ENCODE data around the gene DMRT2. TPM values are rescaled to one million over a fixed set of nuclear protein-coding genes. Genes with fewer than 3 reads are reported as not detected.

Gene DMRT2
- total RNA-seq, 1 experiment from 2014 or later = not detected

- no peak for DNase-seq
- H3K4me1 ChIP-seq (replicated peaks; ENCODE audit: insufficient read depth) = no peaks in the 10 kb centered on the region
- H4K20me1 ChIP-seq (ENCODE audit: insufficient read depth) = no peaks in the 10 kb centered on the region
- CTCF ChIA-PET = no interaction called here
- H3K79me2 ChIP-seq (ENCODE audit: low read depth) = no peaks in the 10 kb centered on the region
- H3K27ac ChIP-seq = no peak overlapping the region
- TF ChIP-seq EZH2 (IDR thresholded peaks at IDR 0.05; ENCODE audit: low read depth) = no peak
- TF ChIP-seq, protein P1, sequence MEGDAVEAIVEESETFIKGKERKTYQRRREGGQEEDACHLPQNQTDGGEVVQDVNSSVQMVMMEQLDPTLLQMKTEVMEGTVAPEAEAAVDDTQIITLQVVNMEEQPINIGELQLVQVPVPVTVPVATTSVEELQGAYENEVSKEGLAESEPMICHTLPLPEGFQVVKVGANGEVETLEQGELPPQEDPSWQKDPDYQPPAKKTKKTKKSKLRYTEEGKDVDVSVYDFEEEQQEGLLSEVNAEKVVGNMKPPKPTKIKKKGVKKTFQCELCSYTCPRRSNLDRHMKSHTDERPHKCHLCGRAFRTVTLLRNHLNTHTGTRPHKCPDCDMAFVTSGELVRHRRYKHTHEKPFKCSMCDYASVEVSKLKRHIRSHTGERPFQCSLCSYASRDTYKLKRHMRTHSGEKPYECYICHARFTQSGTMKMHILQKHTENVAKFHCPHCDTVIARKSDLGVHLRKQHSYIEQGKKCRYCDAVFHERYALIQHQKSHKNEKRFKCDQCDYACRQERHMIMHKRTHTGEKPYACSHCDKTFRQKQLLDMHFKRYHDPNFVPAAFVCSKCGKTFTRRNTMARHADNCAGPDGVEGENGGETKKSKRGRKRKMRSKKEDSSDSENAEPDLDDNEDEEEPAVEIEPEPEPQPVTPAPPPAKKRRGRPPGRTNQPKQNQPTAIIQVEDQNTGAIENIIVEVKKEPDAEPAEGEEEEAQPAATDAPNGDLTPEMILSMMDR (conservative IDR thresholded peaks at IDR 0.05) = no peak
- no TSS peak for BruUV-seq (replicated peaks)
- H3K9me3 ChIP-seq (ENCODE audit: insufficient read depth, low read depth) = no peaks in the 10 kb centered on the region
- H3K4me3 ChIP-seq = no peak overlapping the region
- H2AFZ ChIP-seq = no peak overlapping the region
- H3F3A ChIP-seq (ENCODE audit: insufficient read depth, low read depth) = no peaks in the 10 kb centered on the region
- no peak overlapping the region for H3K4me2 ChIP-seq
- H3K36me3 ChIP-seq (ENCODE audit: low read depth) = no peaks in the 10 kb centered on the region
- intact Hi-C loops (cut with micrococcal nuclease; ENCODE audit: unreplicated experiment) = no loop called here
- H3K27me3 ChIP-seq (ENCODE audit: insufficient read depth, low read depth) = no peaks in the 10 kb centered on the region
- POLR2A ChIA-PET (ENCODE audit: unreplicated experiment) = no interaction called here
- H3K9me2 ChIP-seq (ENCODE audit: insufficient read depth) = no peaks in the 10 kb centered on the region
Measured at GRCh38 chr9:1052365-1053281, 2.5 kb downstream of the DMRT2 start.

- TF ChIP-seq, protein P1 (conservative IDR thresholded peaks at IDR 0.05) = no peak
- TF ChIP-seq EZH2 (IDR thresholded peaks at IDR 0.05; ENCODE audit: low read depth) = no peak
- no peak for DNase-seq
- no peaks in the 10 kb centered on the region for H3K79me2 ChIP-seq (ENCODE audit: low read depth)
- no peaks in the 10 kb centered on the region for H3K36me3 ChIP-seq (ENCODE audit: low read depth)
- CTCF ChIA-PET = no interaction called here
- H3K27ac ChIP-seq = no peak overlapping the region
- H3K9me3 ChIP-seq (ENCODE audit: insufficient read depth, low read depth) = no peaks in the 10 kb centered on the region
- no peak overlapping the region for H2AFZ ChIP-seq
- H3K4me3 ChIP-seq = no peak overlapping the region
- POLR2A ChIA-PET (ENCODE audit: unreplicated experiment) = no interaction called here
- H3K4me2 ChIP-seq = no peak overlapping the region
- intact Hi-C loops (cut with micrococcal nuclease; ENCODE audit: unreplicated experiment) = no loop called here
- no peaks in the 10 kb centered on the region for H3F3A ChIP-seq (ENCODE audit: insufficient read depth, low read depth)
- H3K4me1 ChIP-seq (replicated peaks; ENCODE audit: insufficient read depth) = no peaks in the 10 kb centered on the region
- H3K9me2 ChIP-seq (ENCODE audit: insufficient read depth) = no peaks in the 10 kb centered on the region
- no TSS peak for BruUV-seq (replicated peaks)
- H4K20me1 ChIP-seq (ENCODE audit: insufficient read depth) = no peaks in the 10 kb centered on the region
- no peaks in the 10 kb centered on the region for H3K27me3 ChIP-seq (ENCODE audit: insufficient read depth, low read depth)
Measured at GRCh38 chr9:1053282-1053621, 3.1 kb downstream of the DMRT2 start.

DNA sequence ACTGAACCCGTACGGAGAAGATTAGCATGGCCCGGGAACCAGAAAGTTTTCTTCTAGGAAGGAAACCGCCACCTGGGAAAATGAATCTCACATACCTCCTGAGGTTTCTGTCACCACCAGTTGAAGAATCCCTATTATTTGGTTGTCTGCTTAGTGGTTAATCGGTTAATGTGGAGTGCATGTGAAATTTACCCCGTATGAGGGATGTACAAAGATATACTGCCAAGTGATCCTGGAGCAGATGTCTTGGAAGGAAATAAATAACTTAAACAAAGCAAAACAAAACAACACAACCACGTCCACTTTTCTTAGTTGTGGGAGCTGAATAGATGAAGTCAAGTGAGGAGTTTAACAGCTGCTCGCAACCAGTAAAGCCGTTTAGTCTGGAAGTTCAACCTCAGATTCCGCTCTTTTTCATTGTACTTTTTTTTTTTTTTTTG is 3.8 kb downstream of the DMRT2 start:
- TF ChIP-seq, protein P1 (conservative IDR thresholded peaks at IDR 0.05) = no peak
- no peak for TF ChIP-seq EZH2 (IDR thresholded peaks at IDR 0.05; ENCODE audit: low read depth)
- H3K9me2 ChIP-seq (ENCODE audit: insufficient read depth) = no peaks in the 10 kb centered on the region
- H2AFZ ChIP-seq = no peak overlapping the region
- BruUV-seq (replicated peaks) = no TSS peak
- no peak overlapping the region for H3K4me2 ChIP-seq
- ChIA-PET CTCF (no interaction called here), POLR2A (ENCODE audit: unreplicated experiment) (no interaction called here)
- H3K27ac ChIP-seq = no peak overlapping the region
- no peaks in the 10 kb centered on the region for H3K79me2 ChIP-seq (ENCODE audit: low read depth)
- intact Hi-C loops (cut with micrococcal nuclease; ENCODE audit: unreplicated experiment) = no loop called here
- no peaks in the 10 kb centered on the region for H3F3A ChIP-seq (ENCODE audit: insufficient read depth, low read depth)
- H3K36me3 ChIP-seq (ENCODE audit: low read depth) = no peaks in the 10 kb centered on the region
- no peaks in the 10 kb centered on the region for H4K20me1 ChIP-seq (ENCODE audit: insufficient read depth)
- no peaks in the 10 kb centered on the region for H3K9me3 ChIP-seq (ENCODE audit: insufficient read depth, low read depth)
- no peak overlapping the region for H3K4me3 ChIP-seq
- no peak for DNase-seq
- no peaks in the 10 kb centered on the region for H3K4me1 ChIP-seq (replicated peaks; ENCODE audit: insufficient read depth)
- H3K27me3 ChIP-seq (ENCODE audit: insufficient read depth, low read depth) = no peaks in the 10 kb centered on the region
